ENCODE data around the gene ARID5B.

- TF ChIP-seq, protein P1, sequence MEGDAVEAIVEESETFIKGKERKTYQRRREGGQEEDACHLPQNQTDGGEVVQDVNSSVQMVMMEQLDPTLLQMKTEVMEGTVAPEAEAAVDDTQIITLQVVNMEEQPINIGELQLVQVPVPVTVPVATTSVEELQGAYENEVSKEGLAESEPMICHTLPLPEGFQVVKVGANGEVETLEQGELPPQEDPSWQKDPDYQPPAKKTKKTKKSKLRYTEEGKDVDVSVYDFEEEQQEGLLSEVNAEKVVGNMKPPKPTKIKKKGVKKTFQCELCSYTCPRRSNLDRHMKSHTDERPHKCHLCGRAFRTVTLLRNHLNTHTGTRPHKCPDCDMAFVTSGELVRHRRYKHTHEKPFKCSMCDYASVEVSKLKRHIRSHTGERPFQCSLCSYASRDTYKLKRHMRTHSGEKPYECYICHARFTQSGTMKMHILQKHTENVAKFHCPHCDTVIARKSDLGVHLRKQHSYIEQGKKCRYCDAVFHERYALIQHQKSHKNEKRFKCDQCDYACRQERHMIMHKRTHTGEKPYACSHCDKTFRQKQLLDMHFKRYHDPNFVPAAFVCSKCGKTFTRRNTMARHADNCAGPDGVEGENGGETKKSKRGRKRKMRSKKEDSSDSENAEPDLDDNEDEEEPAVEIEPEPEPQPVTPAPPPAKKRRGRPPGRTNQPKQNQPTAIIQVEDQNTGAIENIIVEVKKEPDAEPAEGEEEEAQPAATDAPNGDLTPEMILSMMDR (conservative IDR thresholded peaks at IDR 0.05 in 1 of 2, IDR thresholded peaks at IDR 0.05 in 1 of 2; ENCODE audit: extremely low read depth in 1 of 2, insufficient read depth in 1 of 2, low read depth in 1 of 2, low read length in 2 of 2), result no peak
- TF ChIP-seq EZH2 (IDR thresholded peaks at IDR 0.05; ENCODE audit: borderline replicate concordance, low read length), result no peak
These were observed 138.5 kb downstream of the ARID5B start for GRCh38 chr10:62039954-62040353.

Data from mammary epithelial cell (primary cell).